Embryonic facial prominence (tissue), 1 donor: ENCODE data around the gene CCDC27.
"Not testable (repeated sequence)": the region's sequence is repeated elsewhere in the genome, so short reads cannot be mapped to it uniquely, and the experiment has no call there.

Source experiments
- DNase-seq: peaks from one replicate; pipeline ENCODE4 v3.0.0-alpha.2; 2016; ENCODE audit errors: extremely low spot score

CCDC27 gene

GRCh38 chr1:3717715-3718601, 34.3 kb upstream of the CCDC27 start:
- no peak for DNase-seq

- no peak for DNase-seq
Observed at GRCh38 chr1:3718764-3719163, 33.5 kb upstream of the CCDC27 start.

GRCh38 chr1:3721955-3722465, 30.2 kb upstream of the CCDC27 start:
- no peak for DNase-seq

GRCh38 chr1:3722846-3723245, 29.4 kb upstream of the CCDC27 start:
- DNase-seq, result no peak

- not testable (repeated sequence) for DNase-seq
Observed at GRCh38 chr1:3724416-3725030, 27.7 kb upstream of the CCDC27 start.

DNA sequence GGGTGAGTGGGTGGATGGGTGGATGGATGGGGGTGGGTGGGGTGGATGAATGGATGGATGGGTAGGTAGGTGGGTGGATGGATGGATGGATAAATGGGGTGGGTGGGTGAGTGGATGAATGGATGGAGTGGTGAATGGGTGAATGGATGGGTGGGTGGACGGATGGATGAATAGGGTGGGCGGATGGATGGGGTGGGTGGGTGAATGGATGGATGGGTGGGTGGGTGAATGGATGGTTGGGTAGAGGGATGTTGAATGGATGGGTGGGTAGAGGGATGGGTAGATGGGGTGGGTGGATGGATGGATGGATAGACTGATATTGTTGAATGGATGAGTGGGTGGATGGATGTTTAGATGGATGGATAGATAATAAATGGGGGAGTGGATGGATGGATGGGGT, 26.9 kb upstream of the CCDC27 start:
- no peak for DNase-seq

GRCh38 chr1:3727042-3727824, 25.0 kb upstream of the CCDC27 start:
- DNase-seq, result no peak

- no peak for DNase-seq
Observed at GRCh38 chr1:3727825-3728776, 24.1 kb upstream of the CCDC27 start.

DNA sequence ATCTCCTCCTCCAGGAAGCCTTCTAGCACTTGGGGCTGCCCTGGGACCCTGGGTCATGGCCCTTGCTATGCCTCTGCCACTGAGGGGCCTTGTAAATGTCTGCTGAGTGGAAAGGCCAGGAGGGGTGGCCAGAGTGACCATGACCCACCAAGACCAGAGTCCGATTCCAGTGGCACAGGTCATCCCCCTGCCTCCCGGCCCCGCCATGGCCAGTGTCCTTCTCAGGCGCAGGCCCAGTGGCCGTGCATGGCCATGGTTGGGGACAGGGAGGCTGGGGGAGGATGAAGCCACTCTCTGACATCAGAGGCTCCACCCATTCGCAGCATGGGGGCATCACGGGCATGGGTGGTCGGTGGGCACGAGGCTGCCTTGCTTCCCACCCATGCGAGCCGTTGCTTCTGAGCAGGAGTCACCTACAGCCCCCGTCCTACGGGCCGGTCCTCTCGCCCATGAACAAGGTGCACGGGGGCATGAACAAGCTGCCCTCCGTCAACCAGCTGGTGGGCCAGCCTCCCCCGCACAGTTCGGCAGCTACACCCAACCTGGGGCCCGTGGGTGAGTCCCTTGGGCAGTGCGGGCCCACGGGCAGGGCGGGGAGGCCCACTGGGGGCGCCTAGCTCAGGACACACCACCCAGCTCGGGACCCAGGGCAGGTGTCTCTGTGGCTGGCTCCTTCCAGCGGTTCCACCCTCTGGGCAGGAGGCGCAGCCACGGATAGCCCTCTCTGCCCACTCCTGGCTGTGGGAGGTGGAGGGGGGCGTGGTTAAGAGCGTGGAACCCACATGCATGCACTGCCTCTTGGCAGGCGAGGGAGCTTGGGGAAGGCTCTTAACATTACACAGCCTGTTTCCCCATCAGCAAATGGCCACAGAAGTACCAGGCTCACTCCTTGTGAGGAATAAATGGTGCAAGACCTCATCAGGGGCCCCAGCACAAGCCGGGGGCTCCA, 22.4 kb upstream of the CCDC27 start:
- no peak for DNase-seq

DNA sequence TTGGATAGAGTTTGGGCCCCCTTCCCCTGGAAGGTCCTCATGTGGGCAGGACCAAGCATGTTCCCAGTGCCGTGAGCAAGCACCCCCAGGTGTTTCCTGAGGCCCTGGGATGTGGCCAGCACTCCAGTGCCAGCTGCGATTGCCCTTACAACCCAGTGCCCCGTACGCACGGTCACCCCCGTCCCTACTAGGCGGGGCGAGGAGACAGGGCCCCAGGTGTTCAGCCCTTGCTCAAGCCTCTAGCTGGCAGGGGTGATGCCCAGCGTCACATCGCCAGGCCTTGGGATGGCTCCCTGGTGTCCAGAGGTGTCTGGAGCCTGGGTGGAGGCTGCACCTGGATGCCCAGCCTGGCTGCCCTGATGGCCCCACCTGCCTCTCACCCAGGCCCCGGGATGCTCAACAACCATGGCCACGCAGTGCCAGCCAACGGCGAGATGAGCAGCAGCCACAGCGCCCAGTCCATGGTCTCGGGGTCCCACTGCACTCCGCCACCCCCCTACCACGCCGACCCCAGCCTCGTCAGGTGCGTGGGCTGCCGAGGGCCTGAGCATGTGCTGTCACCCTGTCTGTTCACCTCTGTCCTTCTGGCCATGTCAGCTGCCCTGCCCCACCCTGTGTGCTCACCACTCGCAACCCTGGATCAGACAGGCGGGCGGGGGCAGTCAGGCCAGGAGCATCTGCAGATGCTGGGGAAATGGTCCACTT, 21.6 kb upstream of the CCDC27 start:
- DNase-seq, result no peak

GRCh38 chr1:3731583-3732433, 20.4 kb upstream of the CCDC27 start:
- DNase-seq, result no peak

DNA sequence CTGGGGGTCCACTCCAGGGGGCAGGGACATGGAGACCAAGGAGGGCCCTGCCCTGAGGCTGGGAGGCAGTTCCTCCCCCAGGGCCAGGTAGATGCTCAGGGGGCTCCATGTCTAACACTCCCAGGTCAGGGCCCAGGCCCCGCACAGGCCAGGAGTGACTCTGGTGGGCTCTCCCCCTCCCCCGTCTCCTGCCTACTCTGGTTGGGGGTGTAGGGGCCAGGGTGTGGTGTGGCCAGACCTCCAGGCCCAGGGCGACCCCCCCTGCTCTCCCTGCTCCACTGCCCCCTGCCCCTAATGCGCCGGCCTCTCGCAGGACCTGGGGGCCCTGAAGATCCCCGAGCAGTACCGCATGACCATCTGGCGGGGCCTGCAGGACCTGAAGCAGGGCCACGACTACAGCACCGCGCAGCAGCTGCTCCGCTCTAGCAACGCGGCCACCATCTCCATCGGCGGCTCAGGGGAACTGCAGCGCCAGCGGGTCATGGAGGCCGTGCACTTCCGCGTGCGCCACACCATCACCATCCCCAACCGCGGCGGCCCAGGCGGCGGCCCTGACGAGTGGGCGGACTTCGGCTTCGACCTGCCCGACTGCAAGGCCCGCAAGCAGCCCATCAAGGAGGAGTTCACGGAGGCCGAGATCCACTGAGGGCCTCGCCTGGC, 19.7 kb upstream of the CCDC27 start:
- DNase-seq, result no peak

DNA sequence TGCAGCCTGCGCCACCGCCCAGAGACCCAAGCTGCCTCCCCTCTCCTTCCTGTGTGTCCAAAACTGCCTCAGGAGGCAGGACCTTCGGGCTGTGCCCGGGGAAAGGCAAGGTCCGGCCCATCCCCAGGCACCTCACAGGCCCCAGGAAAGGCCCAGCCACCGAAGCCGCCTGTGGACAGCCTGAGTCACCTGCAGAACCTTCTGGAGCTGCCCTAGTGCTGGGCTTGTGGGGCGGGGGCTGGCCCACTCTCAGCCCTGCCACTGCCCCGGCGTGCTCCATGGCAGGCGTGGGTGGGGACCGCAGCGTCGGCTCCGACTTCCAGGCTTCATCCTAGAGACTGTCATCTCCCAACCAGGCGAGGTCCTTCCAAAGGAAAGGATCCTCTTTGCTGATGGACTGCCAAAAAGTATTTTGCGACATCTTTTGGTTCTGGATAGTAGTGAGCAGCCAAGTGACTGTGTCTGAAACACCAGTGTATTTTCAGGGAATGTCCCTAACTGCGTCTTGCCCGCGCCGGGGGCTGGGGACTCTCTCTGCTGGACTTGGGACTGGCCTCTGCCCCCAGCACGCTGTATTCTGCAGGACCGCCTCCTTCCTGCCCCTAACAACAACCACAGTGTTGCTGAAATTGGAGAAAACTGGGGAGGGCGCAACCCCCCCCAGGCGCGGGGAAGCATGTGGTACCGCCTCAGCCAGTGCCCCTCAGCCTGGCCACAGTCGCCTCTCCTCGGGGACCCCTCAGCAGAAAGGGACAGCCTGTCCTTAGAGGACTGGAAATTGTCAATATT, 19.0 kb upstream of the CCDC27 start:
- DNase-seq, result no peak

DNA sequence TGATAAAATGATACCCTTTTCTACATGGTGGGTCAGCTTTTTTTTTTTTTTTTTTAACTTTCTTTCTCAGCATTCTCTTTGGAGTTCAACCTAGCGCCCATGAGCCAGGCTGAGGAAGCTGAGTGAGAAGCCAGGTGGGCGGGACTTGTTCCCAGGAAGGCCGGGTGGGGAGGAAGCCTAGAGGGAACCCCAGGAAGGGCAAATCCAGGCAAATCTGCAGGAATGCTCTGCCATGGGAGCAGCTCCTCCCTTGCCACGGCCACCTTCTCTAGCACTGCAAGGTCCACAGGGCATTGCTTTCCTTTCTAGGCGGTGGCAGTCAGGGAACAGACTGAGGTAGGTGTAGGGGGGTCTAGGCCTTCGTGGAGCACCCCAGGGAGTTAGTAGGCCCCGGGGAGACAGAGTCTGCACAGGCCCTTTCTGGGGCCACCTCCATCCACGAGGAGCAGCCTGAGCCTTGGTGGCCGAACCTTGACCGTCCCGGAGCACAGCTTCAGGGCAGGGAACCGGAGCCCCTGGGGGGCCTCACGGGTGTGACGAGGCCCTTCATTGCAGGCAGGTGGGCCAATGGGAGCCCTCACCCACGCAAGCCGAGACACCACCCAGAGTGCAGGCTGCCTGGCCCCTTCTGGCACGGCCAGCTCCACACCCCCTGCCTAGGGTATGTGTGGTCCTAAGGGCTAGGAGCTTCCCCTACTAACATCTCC, 18.2 kb upstream of the CCDC27 start:
- DNase-seq, result no peak

GRCh38 chr1:3734602-3735001, 17.6 kb upstream of the CCDC27 start:
- DNase-seq, result no peak

DNA sequence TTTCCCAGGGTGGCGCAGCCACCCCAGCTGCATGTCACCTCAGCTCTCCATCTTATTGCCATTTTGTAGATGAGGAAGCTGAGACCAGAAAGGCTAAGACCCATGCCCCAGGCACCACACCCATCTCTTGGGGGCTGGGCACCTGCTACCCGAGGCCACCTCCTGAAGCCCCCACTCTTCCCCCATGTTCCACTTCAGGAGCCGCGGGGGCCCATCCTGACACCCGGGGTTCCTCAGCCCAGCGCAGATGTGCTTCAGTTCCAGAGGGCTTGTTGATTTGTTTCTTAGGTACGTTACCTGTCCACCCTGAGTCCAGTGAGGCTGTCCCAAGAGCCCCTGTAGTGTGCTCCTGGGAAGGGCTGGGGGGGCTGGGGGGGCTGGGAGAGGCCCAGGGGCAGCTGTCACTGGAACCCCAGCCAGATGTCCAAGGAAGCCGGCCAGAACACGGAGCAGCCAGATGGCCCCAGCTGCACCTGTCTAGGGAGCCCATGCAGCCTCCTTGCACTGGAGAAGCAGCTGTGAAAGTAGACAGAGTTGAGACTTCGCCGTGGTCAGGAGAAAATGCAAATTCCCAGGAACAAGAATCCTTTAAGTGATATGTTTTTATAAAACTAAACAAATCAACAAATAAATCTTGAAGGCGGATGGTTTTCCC, 17.1 kb upstream of the CCDC27 start:
- DNase-seq, result no peak
